ENCODE measurements around the gene TRMT1. TPM values are rescaled to one million over a fixed set of nuclear protein-coding genes. Genes with fewer than 3 reads are reported as not detected.

TRMT1 gene
- total and polyA plus RNA-seq, 2 donors (not counting 1 experiment from before 2014, with no cell fraction given) = 12.2 to 20.3 TPM

GRCh38 chr19:13079542-13079986, 37.0 kb downstream of the TRMT1 start:
- peak; percentile 63 to 80 for DNase-seq (ENCODE audit: low read depth in 2 of 2)
- Histone ChIP-seq H3K36me3 (ENCODE audit: control insufficient read depth, insufficient read depth, low read length) (peaks cover 33% of the 10 kb centered on the region), H4K20me1 (ENCODE audit: control insufficient read depth, extremely low read depth, insufficient read depth, low read length) (no peaks in the 10 kb centered on the region), H3K9ac (ENCODE audit: insufficient read depth, low read length) (no peak overlapping the region), H3K27ac (ENCODE audit: insufficient read depth, low read length) (peak overlapping the region; percentile 50), H3K4me3 (replicated peaks in 1 of 4; ENCODE audit: control extremely low read depth in 1 of 4, insufficient read depth in 1 of 4, low read depth in 3 of 4, low read length in 4 of 4) (no peak overlapping the region), H3K27me3 (ENCODE audit: control insufficient read depth, insufficient read depth, low read length) (no peaks in the 10 kb centered on the region), H2AFZ (ENCODE audit: low read length) (no peak overlapping the region), H3K9me3 (ENCODE audit: control insufficient read depth, insufficient read depth, low read depth, low read length) (no peaks in the 10 kb centered on the region), H3K4me1 (ENCODE audit: control insufficient read depth, extremely low read depth, insufficient read depth, low read length) (peaks cover 24% of the 10 kb centered on the region), H3K79me2 (ENCODE audit: control insufficient read depth, insufficient read depth, low read length) (peaks cover 2% of the 10 kb centered on the region), H3K4me2 (ENCODE audit: extremely low read depth, insufficient read depth, low read length) (peak overlapping the region; percentile 54)
- TF ChIP-seq EZH2 (IDR thresholded peaks at IDR 0.05; ENCODE audit: low read length, missing control alignments) (no peak), CTCF (conservative IDR thresholded peaks at IDR 0.05 in 1 of 2, IDR thresholded peaks at IDR 0.05 in 1 of 2; ENCODE audit: low read depth in 1 of 2, low read length in 2 of 2) (peak in 1 of 2 donors; percentile 1)

GRCh38 chr19:13078897-13079541, 37.5 kb downstream of the TRMT1 start:
- no peak overlapping the region for H3K9ac ChIP-seq (ENCODE audit: insufficient read depth, low read length)
- TF ChIP-seq EZH2 (IDR thresholded peaks at IDR 0.05; ENCODE audit: low read length, missing control alignments) (no peak), CTCF (conservative IDR thresholded peaks at IDR 0.05 in 1 of 2, IDR thresholded peaks at IDR 0.05 in 1 of 2; ENCODE audit: low read depth in 1 of 2, low read length in 2 of 2) (no peak)
- no peaks in the 10 kb centered on the region for H4K20me1 ChIP-seq (ENCODE audit: control insufficient read depth, extremely low read depth, insufficient read depth, low read length)
- peak in 1 of 2 donors; percentile 20 for DNase-seq (ENCODE audit: low read depth in 2 of 2)
- peak overlapping the region; percentile 54 for H3K4me2 ChIP-seq (ENCODE audit: extremely low read depth, insufficient read depth, low read length)
- H3K36me3 ChIP-seq (ENCODE audit: control insufficient read depth, insufficient read depth, low read length) = peaks cover 33% of the 10 kb centered on the region
- H3K9me3 ChIP-seq (ENCODE audit: control insufficient read depth, insufficient read depth, low read depth, low read length) = no peaks in the 10 kb centered on the region
- H2AFZ ChIP-seq (ENCODE audit: low read length) = no peak overlapping the region
- peaks cover 2% of the 10 kb centered on the region for H3K79me2 ChIP-seq (ENCODE audit: control insufficient read depth, insufficient read depth, low read length)
- H3K27ac ChIP-seq (ENCODE audit: insufficient read depth, low read length) = peak overlapping the region; percentile 50
- no peaks in the 10 kb centered on the region for H3K27me3 ChIP-seq (ENCODE audit: control insufficient read depth, insufficient read depth, low read length)
- H3K4me3 ChIP-seq (replicated peaks in 1 of 4; ENCODE audit: control extremely low read depth in 1 of 4, insufficient read depth in 1 of 4, low read depth in 3 of 4, low read length in 4 of 4) = no peak overlapping the region
- peaks cover 27% of the 10 kb centered on the region for H3K4me1 ChIP-seq (ENCODE audit: control insufficient read depth, extremely low read depth, insufficient read depth, low read length)

DNA sequence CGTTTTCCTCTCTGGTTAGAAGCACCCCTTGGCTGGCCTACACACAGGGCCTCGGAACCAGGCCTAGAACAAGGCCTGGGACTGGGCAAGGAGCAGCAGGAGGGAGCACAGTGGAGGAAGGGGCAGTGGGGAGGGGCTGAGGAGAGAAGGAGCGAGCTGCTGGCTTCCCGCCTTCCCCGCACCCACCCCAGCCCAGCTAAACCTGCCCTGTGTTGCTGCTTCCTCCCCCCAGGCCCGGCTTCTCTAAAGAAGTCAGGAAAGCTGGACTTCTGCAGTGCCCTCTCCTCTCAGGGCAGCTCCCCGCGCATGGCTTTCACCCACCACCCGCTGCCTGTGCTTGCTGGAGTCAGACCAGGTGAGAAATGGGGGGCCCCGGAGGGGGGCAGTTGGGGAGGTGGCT, 38.2 kb downstream of the TRMT1 start:
- H3K27ac ChIP-seq (ENCODE audit: insufficient read depth, low read length) = peak overlapping the region; percentile 34
- no peak overlapping the region for H2AFZ ChIP-seq (ENCODE audit: low read length)
- no peaks in the 10 kb centered on the region for H4K20me1 ChIP-seq (ENCODE audit: control insufficient read depth, extremely low read depth, insufficient read depth, low read length)

More for the DNA sequence above, 38.2 kb downstream of the TRMT1 start:
- Histone ChIP-seq H3K79me2 (ENCODE audit: control insufficient read depth, insufficient read depth, low read length) (peaks cover 3% of the 10 kb centered on the region), H3K9me3 (ENCODE audit: control insufficient read depth, insufficient read depth, low read depth, low read length) (no peaks in the 10 kb centered on the region), H3K36me3 (ENCODE audit: control insufficient read depth, insufficient read depth, low read length) (peaks cover 36% of the 10 kb centered on the region), H3K4me3 (replicated peaks in 1 of 4; ENCODE audit: control extremely low read depth in 1 of 4, insufficient read depth in 1 of 4, low read depth in 3 of 4, low read length in 4 of 4) (no peak overlapping the region), H3K27me3 (ENCODE audit: control insufficient read depth, insufficient read depth, low read length) (no peaks in the 10 kb centered on the region), H3K4me1 (ENCODE audit: control insufficient read depth, extremely low read depth, insufficient read depth, low read length) (peaks cover 27% of the 10 kb centered on the region), H3K4me2 (ENCODE audit: extremely low read depth, insufficient read depth, low read length) (no peak overlapping the region), H3K9ac (ENCODE audit: insufficient read depth, low read length) (no peak overlapping the region)
- TF ChIP-seq EZH2 (IDR thresholded peaks at IDR 0.05; ENCODE audit: low read length, missing control alignments) (no peak), CTCF (conservative IDR thresholded peaks at IDR 0.05 in 1 of 2, IDR thresholded peaks at IDR 0.05 in 1 of 2; ENCODE audit: low read depth in 1 of 2, low read length in 2 of 2) (no peak)
- no peak for DNase-seq (ENCODE audit: low read depth in 2 of 2)

All from fibroblast of lung (primary cell).